GM19193 (cell line): Measurements from ENCODE around the gene MAML2.

Experiments
- POLR2A ChIP-seq: IDR thresholded peaks from 4 replicates; pipeline ENCODE4 v1.6.1; 2011; ENCODE audit not compliant: insufficient read depth, insufficient read length; ENCODE audit errors: extremely low read depth

Gene MAML2

DNA sequence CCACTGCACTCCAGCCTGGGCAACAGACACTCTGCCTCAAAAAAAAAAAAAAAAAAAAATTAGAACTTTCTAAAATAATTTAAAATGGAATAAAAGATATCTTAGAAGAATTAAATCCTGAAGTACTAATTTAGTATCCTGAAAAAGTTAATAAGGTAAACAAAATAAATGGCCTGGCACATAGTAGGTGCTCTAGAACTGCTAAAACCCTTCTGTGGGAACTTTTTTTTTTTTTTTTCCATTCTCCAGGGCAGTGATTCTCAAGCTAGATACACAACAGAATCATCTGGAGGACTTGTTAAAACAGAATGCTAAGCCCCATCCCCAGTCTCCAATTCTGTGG, 65.3 kb downstream of the MAML2 start:
- no peak for TF ChIP-seq POLR2A

DNA sequence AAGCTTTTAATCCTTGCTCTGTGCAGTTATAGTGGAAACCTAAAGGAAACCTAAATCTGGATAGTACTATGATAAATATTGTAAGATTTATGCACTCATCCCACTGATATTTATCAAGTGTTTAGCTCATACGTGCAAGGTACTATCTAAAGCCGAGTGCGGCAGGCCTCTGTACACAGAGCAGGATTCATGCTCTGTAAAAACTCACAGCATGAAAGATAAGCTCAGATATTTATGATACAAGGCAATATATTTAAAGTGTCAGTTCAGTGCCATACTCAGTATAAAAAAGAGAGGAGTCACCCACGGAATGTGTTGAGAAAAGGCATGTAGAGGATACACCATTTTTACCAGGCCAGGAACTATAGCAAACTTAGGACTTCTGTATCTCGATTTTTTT, 66.2 kb downstream of the MAML2 start:
- TF ChIP-seq POLR2A: no peak

DNA sequence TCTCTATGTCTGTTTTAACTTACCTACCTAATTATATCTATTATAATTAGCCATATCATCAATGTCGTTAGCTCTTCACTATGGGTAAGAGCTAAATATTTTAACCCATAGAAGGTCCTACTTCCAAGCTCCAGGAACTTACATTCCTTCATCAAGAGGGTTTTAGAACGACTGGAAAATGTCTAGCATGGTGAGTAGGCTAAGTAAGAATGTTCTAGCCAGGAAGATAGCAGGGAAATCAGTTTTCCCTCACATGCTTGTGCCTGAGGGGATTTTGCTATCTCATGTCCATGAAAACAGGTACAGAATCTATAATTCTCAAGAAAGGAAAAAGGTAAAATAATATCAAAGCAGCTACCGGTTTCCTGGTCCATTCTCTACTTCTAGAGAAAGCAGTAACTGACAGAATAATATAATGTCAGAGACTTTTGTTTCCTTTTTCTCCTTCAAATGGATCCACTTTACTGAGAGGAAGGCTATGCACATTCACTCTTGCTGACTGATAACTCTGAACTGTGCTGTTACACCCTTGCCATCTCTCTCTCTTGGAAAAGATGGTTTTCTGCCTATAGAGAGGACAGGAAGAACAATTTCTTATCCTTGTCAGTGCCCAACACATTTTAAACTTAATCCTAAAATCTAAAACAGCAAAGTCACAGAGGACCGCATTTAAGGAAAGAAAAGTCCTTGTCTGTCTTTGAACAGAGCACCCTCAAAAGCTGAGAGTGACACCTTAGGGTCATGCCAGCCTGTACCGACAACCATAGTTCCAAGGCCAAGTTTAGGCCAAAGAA, 67.0 kb downstream of the MAML2 start:
- TF ChIP-seq POLR2A: no peak

DNA sequence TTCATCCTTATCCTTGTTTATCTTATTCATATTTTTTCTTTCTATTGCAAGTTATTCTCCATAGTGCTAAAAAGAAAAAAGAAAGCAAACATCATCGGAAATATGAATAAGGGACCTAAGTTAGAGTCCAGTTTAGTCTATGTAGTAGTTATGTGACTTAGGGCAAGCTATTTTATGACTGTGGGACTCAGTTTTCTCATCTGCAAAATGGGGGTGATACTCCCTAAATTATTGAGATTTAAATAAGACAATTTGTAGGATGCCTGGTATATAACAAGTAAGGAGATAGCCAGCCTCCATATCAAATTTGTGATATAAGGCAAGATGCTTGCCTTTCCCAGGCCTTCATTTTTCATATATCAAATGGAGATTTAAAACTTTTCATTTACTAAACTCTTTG, 69.5 kb downstream of the MAML2 start:
- TF ChIP-seq POLR2A: no peak

DNA sequence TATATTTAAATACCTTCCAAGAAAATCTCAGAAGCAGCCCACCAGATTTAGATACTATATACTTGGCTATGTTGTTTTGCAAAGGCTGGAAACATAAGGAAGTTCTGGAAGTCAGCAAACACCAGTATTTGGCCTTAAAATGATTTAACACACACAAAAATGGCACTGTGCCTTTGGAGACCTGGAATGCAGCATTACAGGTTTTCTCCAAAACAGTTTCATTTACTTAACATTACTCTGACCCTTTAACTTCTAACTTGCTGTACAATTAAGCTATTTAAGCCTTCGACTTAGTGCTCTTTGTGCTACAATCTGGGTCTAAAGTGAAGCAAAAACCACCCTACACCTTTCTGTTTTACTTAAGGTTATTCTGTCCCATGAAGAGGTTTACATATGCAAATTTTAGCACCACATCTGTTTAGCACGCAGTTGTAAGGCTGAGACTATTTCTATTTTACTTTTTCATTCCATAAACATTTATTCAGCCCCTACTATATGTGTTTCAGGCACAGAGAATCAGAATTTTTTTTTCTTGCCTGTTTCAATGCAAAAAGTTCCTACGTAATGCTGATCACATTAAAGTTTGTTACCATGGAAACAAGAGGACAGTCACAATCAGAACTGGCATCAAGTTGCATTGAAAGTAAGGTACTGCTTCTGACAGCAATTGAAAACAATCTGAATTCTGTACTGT, 70.3 kb downstream of the MAML2 start:
- no peak for TF ChIP-seq POLR2A

DNA sequence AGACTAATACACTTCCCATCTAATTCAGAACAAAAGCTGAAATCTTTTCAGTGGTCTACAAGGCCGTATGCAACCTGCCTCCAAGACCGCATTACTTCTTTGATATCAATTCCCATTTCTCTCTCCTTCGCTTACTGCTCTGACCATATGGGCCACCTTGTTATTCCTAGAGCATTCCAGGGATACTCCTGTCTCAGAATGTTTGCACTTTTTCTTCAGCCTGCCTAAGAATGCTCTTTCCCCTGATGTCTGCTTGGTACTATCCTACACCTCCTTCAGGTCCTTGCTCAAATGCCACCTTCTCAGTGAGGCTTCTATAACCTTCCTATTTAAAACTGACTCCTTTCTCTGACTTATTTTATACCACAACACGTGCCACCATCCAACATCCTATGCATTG, 71.2 kb downstream of the MAML2 start:
- no peak for TF ChIP-seq POLR2A

DNA sequence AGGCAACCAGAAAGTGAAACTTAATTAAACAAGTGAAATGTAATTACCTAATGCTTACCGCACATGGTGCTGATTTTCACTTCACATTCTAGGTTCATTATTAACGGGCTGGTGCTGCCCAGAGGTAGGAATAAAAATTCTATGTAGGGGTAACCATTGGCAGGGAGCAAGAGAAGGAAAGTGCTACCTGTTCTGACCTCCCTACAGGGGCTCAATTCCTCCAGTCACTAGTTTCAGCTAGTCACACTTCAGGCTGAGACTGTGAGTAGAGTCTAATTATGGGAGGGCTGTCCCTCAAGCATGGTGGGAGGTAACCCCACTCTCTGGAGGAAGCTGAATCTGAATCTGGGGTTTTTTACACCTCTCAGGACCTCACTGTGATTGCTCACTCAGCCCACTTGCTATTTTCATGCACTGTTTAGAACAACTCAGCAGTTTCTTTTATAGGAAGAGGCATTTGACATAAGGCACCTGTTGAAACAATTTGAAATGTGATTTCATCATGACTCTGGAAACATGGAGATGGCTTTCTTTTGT, 75.4 kb downstream of the MAML2 start:
- no peak for TF ChIP-seq POLR2A

DNA sequence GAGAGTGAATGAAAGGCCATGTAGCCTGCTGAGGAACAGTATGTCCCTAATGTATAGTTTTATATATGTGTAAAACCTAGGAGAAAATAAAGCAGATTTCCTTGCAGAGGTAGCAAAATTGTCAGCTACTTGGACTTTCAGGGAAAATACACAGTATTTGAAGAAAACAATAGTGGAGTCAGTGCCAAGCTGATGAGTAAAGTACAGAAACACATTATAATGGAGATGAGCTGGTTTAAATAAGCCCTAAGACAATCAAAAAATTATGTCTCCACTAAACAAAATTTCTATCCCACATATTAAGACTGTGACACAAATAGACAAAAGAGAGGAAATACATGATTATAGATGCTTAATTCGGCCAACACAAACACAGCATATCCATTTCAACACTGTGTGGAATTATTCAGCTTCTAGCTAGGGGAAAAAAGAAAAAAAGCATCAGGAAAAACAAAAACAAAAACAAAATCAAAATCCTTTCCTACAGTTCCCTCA, 75.9 kb downstream of the MAML2 start:
- no peak for TF ChIP-seq POLR2A

DNA sequence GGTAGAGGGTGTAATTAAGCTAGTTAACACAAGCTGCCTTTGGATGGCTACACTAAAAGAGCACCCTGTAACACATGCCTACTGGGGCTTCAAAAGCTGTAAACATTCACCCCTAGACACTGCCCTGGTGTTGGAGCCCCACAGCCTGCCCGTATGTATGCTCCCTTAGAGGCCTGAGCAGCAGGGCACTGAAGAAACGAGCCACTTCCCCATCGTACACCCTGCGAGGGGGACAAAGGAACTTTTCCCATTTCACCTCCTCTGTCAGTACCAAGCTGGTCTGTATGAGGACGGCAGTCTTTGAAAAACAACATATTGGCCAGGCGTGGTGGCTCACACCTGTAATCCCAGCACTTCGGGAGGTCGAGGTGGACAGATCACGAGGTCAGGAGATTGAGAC, 77.0 kb downstream of the MAML2 start:
- no peak for TF ChIP-seq POLR2A

DNA sequence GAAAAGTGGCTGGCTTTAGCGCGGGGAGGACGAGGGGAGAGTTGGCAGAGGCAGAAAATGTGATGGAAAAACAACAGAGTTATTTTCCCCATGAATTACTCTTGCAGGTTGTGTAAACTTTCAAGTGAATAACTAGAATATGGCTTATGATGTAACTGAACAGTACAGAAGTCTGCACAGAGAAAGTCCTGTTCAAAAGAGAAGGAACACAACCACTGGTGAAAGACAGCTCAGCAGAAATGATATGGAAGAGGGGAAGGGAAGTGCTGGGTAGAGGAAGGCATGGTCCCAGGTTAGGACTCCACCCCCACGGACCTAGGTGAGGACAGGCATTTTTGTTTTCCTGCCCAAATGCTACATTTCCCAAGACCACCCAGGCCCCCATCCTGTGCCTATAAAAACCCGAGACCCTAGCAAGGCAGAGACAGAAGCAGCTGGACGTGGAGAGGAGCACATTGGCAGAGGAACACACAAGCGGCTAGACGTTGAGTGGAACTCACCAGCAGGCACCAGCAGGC, 77.7 kb downstream of the MAML2 start:
- TF ChIP-seq POLR2A: no peak

DNA sequence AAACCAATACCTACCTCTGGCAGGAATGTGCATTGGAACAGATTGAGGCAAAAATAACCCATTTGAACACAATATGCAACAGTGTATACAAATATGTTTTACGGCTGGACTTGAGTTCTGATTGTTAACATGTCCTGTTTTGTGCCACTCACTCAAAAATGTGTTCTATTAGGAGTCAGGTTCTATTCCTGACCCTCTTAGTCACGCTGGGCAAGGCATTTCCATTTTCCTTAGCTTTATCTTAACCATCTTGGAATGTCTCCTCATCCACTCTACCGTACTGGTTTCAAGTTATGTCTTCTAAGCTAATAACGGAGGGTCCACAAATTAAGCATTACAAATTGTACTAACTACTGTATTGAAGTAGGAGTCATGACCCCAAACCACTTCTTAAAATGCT, 78.6 kb downstream of the MAML2 start:
- no peak for TF ChIP-seq POLR2A

DNA sequence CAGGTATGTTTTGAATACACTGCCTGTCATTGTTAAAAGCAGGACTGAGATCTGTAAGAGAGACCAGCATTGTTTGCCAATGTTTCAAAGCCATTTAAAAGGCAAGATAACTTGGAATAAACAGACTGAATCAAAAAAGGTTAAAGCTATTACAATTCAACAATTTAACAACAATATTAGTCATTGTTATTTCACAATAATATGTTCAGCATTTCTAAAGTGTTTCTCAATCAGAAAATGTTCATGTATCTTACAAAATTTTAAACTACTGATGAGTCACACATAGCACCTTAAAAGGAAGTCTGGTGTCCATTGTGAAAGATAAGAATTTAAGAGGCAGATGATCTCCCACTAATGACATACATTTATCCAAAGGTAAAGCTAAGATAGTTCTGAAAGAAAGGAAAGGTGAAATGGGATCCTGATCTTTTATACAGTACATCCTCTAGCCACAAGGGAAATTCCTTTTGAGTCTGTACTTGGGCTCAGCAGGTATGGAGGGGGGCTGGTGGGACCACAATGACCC, 79.7 kb downstream of the MAML2 start:
- no peak for TF ChIP-seq POLR2A

DNA sequence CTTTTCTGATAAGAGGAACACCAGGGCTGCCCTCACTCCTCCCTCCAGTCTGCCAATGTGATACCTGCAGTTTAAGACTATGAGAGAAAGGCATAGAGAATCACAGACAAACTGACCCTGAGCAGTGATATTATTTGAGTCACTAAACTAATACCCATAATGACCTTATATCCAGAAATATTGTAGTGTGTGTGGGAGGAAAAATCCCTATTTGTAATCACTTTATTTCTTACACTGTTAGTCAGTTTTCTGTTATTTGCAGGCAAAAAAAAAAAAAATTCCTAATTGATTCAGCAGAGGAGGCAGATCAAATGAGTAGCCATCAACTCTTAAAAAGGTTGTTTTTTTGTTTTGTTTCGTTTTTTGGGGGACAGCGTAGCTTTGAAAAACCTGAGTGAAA, 82.5 kb downstream of the MAML2 start:
- no peak for TF ChIP-seq POLR2A

DNA sequence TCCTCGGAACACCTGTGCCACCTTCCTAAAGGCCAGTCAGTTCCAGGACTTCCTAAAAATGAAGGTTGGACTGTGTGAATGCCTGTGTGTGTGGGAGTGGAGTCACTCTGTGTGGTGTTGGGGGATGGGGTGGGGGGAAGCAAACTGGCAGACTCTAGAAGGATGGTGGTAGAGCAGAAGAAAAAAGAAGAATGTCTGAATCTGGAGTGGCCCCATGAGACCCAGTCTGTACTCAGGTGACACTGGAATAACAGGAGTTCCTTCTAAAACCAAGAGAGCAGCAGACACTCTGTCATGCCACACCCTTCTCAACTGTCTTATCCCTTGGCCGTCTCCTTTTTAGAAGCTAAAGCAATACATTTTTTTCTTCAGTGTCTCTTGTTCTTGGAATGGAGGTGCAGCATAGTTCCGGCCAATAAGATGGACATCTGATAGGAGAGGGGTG, 82.9 kb downstream of the MAML2 start:
- TF ChIP-seq POLR2A: no peak

DNA sequence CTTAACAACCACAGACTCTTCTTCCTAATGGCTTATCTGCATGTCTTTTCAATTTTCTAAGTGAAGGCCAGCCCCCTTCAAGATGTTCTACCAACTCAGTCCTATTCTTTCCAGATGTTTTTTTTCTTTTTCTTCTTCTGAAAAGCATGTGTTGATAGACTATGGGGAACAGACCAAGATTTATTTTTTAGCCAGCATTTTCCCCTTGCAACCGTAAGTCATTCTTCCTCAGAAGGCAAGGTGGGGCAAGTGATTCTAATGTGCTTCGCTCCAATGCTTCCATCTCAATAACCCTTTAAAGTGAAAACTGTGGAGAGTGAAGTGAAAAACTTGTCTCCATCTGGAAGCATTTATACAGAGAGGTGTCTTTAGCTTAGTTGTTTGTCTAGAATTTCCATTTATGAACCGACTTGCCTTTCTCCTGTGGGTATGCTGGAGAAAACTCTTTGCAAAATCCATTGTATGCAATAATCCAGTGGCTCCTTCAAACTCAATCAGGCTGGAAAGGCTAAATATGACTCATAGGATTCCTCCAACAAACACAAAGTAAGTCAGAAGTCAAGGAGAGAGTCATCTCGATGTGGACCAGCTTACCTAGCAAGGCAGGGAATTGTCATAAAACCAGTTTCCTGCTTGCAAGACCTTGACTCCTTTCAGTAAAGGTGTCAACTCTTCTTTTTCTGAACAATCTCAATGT, 83.7 kb downstream of the MAML2 start:
- TF ChIP-seq POLR2A: no peak
